Measurements from ENCODE around the gene RUSC1.

Gene RUSC1

DNA sequence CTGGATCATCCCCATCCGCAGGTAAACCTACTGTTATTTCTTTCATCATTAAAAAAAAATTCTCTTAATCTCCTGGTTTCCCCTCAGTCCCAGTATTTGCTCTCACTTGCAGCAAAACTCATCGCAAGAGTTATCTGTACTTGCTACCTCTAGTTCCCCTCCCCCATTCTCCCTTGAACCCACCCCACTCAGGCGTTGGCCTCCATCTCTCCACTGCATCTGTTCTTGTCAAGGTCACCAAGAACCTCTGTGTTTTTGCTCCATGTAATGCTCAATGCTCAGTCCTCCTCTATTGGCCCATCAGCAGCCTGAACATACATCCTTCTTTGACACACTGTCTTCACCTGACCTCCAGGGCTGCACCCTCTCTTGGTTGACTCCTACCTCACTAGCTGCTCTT is 24.0 kb upstream of the RUSC1 start:
- no peak for DNase-seq

GRCh38 chr1:155297384-155297783 is 23.3 kb upstream of the RUSC1 start:
- no peak for DNase-seq

DNA sequence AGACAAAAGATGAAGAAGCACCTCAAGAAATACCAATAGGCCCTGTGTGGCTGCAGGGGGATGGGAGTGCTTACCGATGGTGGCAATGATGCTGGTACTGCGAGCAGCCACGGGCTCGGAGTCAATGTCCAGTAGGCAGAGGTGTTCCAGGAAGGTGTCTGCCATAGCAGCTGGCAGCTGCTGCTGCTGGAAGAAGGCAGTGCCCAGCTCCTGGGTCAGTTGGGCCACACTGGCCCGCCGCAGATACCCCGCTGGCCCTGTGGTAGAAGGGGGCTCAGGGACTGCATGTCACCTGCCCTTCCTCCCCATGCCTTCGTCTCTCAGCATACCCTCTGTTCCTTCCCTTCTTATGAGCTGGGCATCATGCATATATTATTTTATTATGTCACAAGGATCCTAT is 20.7 kb upstream of the RUSC1 start:
- no peak for DNase-seq

DNA sequence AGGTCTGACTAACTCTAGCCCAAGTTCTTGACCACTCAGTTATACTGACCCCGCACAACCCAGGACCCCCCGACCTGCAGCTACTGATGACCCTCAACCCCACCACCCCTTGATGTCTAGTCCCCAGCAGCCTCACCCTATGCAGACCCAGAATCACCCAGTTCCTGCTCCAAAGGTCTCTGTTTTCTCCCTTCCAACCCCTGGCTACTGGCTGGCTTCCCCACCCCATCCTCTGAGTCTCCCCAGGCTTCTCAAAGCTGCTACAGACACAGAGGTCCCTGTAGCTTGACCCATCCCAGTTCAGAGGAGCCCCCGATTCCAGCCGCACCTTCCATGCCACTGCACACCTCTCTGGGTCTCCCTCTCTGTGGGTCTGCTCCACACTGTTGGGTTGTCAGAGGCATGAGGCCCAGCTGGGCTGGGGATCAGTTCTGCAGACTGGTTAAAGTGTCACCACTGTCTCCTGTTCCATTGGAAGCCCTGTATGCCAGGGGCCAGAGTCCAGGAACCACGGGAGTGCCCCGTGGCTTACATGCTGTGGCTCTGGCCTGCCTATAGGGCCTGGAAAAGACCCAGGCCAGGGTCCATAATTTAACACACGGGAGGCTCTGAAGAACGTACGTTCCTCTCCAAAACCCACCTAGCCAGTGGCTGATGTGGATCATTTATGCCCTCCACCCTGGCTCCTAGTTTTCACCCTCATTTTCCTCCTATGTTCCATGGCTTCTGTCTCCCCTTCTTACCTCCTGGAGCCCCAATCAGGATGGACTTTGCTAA is 20.0 kb upstream of the RUSC1 start:
- DNase-seq = no peak

DNA sequence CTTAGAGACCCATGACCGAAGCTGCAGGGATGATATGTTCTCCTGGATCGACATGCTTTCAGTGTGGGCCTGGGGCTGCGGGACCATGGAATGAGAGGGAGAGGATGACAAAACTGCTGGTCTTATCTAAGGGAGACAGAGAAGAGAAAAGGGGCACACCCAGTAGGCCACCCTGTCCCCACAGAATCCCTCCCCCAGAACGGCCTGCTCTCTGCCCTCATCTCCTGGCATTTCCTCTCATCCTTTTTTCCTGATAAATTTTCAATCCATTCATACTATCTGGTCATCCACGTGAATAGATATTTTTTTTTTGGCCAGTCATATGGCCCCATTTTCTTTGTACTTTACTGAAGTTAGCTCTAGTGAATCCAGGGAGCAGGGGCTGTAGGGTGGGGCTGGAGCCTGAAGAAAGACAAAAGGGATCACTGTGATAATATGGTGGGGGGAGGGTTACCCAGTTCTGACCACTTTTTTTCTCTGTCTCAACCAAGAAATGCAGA is 19.3 kb upstream of the RUSC1 start, which contains the start of gene PKLR:
TSS of gene PKLR (minus strand) at position 97 of the 500 bp plus-strand sequence. CDS start at position 54, 43 bp downstream.
- no peak for DNase-seq

- no peak for DNase-seq
Observed at GRCh38 chr1:155304558-155305063, 16.1 kb upstream of the RUSC1 start.

DNA sequence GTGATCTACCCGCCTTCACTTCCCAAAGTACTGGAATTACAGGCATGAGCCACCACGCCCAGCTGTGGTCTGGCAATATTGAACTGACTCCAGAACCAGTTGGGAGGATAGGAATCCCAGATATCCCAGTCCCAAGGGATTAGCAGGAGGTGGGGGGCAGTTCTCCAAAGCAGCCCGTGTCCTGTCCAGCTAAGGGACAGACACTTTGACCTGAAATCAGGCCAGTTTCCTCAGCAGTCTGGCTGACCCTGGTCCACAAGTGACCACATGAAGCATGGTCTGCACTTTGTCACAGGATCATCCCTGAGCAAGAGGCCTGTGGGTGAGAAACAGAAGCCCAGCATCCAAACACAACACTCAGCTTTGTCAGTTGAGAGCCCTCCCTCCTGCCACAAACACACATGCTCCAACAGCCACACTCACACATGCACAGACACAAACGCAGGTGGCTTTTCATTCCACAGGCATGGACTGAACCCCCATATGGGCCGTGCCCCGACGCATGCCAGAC is 14.8 kb upstream of the RUSC1 start:
- no peak for DNase-seq

DNA sequence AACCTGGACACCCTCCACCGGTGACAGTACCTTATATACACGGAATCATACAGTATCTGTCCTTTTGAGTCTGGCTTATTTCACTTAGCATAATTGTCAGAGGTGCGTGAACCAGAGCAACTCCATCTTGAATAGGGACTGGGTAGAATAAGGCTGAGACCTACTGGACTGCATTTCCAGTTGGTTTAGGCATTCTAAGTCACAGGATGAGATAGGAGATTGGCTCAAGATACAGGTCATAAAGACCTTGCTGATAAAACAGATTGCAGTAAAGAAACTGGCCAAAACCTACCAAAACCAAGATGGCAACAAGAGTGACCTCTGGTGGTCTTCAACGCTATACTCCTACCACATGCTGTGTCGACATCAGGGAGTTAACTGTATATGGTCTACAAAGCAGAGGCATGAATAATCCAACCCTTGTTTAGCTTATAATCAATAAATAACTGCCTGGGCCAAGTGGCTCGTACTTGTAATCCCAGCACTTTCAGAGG is 13.4 kb upstream of the RUSC1 start:
- DNase-seq = no peak

- DNase-seq = peak; percentile 98
Observed at GRCh38 chr1:155308493-155309422, 11.9 kb upstream of the RUSC1 start, which contains the start of gene FDPS. Gene FDPS, plus strand, starts transcription at chr1:155308866. Its CDS starts 924 bp downstream, at chr1:155309790.

- DNase-seq = no peak
Observed at GRCh38 chr1:155309423-155310021, 11.2 kb upstream of the RUSC1 start.

GRCh38 chr1:155313261-155313660 is 7.4 kb upstream of the RUSC1 start:
- no peak for DNase-seq

- no peak for DNase-seq
Observed at GRCh38 chr1:155316922-155317321, 3.8 kb upstream of the RUSC1 start.

DNA sequence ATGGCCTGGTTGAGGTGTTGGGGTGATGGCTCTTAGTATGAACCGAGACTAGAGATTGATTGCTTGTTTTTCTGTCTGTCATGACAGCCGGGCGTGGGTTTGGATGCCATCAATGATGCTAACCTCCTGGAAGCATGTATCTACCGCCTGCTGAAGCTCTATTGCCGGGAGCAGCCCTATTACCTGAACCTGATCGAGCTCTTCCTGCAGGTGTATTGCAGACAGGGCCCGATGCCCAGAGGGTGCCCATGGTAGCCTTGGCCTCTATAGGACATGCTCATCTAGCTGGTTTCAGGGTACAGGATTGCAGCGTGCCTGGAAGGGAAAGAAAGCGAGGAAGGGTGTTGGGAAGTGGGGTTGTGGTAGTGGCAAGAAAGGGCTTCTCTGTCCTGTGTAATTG is 2.6 kb upstream of the RUSC1 start:
- DNase-seq = no peak

DNA sequence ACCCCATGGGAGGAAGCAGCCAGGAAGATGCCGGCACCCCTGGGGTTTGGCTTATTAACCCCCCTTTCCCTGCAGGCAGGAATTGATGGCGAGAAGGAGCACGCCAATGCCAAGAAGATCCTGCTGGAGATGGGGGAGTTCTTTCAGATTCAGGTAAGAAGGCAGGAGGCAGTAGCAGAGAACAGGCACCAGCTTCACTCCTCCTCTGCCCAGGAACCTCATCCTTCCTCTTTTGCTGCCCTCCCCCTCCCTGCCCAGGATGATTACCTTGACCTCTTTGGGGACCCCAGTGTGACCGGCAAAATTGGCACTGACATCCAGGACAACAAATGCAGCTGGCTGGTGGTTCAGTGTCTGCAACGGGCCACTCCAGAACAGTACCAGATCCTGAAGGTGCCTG is 1.2 kb upstream of the RUSC1 start:
- DNase-seq = no peak

GRCh38 chr1:155320252-155320651 is 442 bp upstream of the RUSC1 start:
- DNase-seq = no peak

GRCh38 chr1:155321639-155322503 is 1.2 kb downstream of the RUSC1 start:
- DNase-seq = no peak

GRCh38 chr1:155322571-155322952 is 1.9 kb downstream of the RUSC1 start:
- no peak for DNase-seq

DNA sequence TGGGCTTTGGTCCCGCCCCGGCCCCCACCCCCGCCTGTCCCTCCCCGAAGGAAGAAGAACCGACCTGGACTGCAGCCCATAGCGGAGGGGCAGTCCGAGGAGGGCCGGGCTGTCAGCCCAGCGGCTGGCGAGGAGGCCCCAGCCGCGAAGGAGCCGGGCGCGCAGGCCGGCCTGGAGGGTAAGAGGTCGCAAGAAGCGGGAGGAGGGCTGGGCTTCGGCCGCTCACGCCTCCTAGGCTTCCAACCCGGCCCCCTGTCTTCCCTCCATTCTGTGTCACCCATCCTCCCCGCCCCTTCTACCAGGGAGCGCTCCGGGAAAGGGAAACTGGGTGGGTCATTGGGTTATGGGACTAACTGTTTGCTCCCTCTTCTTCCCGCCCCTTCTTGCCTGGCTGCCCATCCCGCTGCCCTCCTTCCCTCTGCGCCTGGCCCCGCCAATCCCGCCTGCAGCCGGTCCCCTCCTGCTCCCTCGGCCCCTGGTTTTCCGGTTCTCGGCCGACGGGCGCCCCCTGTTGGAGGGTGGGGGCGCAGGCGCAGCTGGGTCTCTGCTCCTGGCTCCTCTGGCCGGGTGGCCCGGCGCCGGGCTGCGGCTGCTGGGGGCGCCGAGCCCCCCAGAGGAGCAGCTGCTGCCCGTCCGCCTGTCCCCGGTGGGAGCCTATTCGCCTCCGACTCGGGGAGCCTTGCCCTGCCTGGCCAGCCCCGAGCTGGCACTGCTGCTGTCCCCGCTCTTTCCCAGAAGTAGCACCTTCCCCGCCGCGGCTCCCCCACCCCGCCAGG is 2.4 kb downstream of the RUSC1 start:
- DNase-seq = peak; percentile 88

DNA sequence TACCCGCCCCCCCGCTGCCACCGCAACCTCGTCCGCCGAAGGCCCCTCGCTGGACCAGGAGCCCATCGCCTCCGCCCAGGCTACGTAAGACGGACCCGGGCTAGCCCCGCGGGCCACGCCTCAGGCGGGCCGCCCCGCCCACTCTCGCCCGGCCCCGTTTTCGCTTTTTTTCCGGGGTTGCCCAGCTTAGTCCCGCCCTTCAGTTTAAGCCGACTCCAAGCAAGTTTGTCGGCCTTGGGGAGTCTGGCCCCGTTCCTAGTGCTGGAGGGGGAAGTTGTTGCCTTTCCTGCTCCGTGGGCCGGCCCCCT is 3.0 kb downstream of the RUSC1 start:
- DNase-seq = peak; percentile 80

DNA sequence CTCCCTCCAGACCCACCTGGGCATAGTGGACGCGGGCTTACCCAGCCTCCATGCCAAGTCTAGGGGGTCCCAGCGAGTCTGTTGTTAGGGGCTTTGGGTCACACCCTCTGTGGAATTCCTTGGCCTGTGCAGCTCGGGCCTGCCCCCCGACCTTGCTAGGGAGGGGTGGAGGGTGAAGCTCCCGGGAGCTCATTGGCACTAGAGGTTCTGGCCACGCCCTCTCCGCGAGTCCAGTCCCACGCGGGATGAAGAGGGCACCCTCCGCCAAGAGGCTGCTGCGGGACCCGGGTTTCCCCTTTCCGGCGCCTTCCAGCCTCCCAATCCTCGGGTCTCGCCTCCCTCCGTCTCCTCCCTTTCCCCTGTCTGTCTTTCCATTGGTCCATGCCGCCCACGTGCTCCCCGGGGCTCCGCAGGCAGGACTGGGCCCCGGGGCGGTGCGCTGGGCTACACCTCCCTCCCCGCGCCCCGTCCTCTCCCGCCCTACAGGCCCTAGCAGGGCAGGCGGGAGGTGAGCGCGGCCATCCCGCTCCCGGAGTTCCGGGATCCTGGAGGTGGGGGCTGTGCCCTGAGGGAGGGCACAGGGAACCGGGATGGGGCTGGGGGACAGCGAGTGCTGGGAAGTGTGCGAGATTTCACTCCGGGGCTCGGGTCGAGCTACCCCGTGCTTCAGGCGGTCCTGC is 3.5 kb downstream of the RUSC1 start:
- peak; percentile 92 for DNase-seq
